T-helper 17 cell (primary cell): ENCODE results near the gene CYP39A1. TPM values are rescaled to one million over a fixed set of nuclear protein-coding genes. Genes with fewer than 3 reads are reported as not detected.

Experiments
- ATAC-seq: fragments of 150-1000 bp; cut with Tn5 transposase; 2 replicates; pipeline ENCODE4 v1.10.0; 2021; ENCODE audit warnings: mild to moderate bottlenecking, moderate library complexity
- DNase-seq, 3 donors: peaks; one replicate each; pipeline versions ENCODE4 v3.0.0 to v3.0.0-alpha.2; 2020 to 2021
- H3K9me3 ChIP-seq: one replicate; pipeline ENCODE4 v1.7.0; 2013; ENCODE audit warnings: low read length, mild to moderate bottlenecking; ENCODE audit not compliant: control insufficient read depth, poor library complexity, severe bottlenecking
- H3K27ac Mint-ChIP-seq: one replicate; pipeline ENCODE4 v1.8.0; 2022; ENCODE audit warnings: mild to moderate bottlenecking, moderate library complexity, mixed read lengths
- H3K27me3 Mint-ChIP-seq: one replicate; pipeline ENCODE4 v1.8.0; 2022; ENCODE audit warnings: mixed read lengths
- H3K36me3 Mint-ChIP-seq: one replicate; pipeline ENCODE4 v1.8.0; 2022; ENCODE audit warnings: low read depth, mixed read lengths
- H3K4me1 Mint-ChIP-seq: one replicate; pipeline ENCODE4 v1.8.0; 2022; ENCODE audit warnings: mild to moderate bottlenecking, mixed read lengths
- H3K4me3 Mint-ChIP-seq: one replicate; pipeline ENCODE4 v1.8.0; 2022; ENCODE audit warnings: mild to moderate bottlenecking, moderate library complexity, mixed read lengths
- total RNA-seq, 4 donors: library from RNA in 2 of 4; stranded (reverse) in 2 of 4; gene quantifications; one replicate each; pipeline ENCODE4 v1.2.3 and lab custom pipeline; 2022 to 2026

Gene CYP39A1
- total RNA-seq (not detected), total RNA-seq (lab: John Stamatoyannopoulos, UW) (0 reads per million in 2 donors)

DNA sequence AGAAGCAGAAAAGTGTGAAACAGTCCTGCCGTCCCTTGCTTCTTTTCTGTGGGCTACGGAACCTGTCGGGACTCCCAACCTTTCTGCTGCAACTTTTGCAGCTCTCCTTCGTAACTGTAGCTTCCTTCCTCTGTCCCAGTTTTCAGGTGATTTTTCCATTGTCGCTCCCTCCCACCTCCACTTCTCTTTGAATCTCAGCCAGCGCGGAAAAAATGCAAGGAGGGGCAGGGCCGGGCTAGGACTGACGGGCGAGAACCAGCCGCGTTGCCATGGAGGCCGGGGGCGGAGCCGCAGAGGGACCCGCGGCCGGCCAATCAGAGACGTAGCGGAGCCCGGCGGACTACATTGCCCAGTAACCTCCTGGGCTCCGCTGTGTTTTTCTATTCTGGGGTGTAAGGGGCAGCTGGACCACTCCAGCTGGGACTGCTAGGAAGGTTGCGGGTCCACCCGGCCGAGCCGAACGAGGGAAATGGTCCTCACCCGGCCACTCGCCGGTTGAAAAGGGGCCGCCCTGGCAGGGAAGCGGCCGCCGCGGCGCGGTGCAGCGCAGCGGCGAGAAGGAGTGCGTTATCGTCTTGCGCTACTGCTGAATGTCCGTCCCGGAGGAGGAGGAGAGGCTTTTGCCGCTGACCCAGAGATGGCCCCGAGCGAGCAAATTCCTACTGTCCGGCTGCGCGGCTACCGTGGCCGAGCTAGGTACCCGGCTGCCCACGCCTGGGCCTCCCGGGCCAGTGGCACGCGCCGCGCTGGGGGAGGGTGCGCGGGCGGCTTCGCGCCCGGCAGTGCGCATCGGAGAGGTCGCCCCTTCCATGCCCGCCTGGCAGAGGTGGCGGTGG, at the start of gene CYP39A1, which contains the start of gene SLC25A27:
Gene CYP39A1, minus strand, starts transcription at position 216 of the 836 bp plus-strand sequence. CDS start 236 bp downstream, outside the sequence.
Gene SLC25A27, plus strand, starts transcription at position 373 of the 836 bp plus-strand sequence. Its CDS starts 218 bp downstream, at position 591.
- peaks cover 50% of the 10 kb centered on the region for H3K27me3 Mint-ChIP-seq
- no peaks in the 10 kb centered on the region for H3K9me3 ChIP-seq

GRCh38 chr6:46699970-46700369, 47.4 kb upstream of the CYP39A1 start:
- no peak overlapping the region for H3K4me3 Mint-ChIP-seq

More for the DNA sequence above, at the start of gene CYP39A1, which contains the start of gene SLC25A27:
- ATAC-seq: peak; percentile 100
- Mint-ChIP-seq H3K36me3 (peaks cover 5% of the 10 kb centered on the region), H3K4me1 (peaks cover 13% of the 10 kb centered on the region), H3K4me3 (peak within 1 kb of the TSS; percentile 93), H3K27ac (no peak within 1 kb of the TSS)
- peak; percentile 38 to 64 (median 44) for DNase-seq

GRCh38 chr6:46690911-46691451, 38.4 kb upstream of the CYP39A1 start:
- Mint-ChIP-seq H3K27me3 (peaks cover 42% of the 10 kb centered on the region), H3K4me3 (no peak overlapping the region), H3K4me1 (peaks cover 3% of the 10 kb centered on the region), H3K27ac (no peak overlapping the region), H3K36me3 (no peaks in the 10 kb centered on the region)
- no peak for ATAC-seq
- H3K9me3 ChIP-seq: no peaks in the 10 kb centered on the region
- no peak for DNase-seq

More at GRCh38 chr6:46699970-46700369, 47.4 kb upstream of the CYP39A1 start:
- DNase-seq (no peak), ATAC-seq (no peak)
- H3K36me3 Mint-ChIP-seq: no peaks in the 10 kb centered on the region
- H3K4me1 Mint-ChIP-seq: no peaks in the 10 kb centered on the region
- H3K27ac Mint-ChIP-seq: no peak overlapping the region
- no peaks in the 10 kb centered on the region for H3K9me3 ChIP-seq
- H3K27me3 Mint-ChIP-seq: peaks cover 47% of the 10 kb centered on the region

DNA sequence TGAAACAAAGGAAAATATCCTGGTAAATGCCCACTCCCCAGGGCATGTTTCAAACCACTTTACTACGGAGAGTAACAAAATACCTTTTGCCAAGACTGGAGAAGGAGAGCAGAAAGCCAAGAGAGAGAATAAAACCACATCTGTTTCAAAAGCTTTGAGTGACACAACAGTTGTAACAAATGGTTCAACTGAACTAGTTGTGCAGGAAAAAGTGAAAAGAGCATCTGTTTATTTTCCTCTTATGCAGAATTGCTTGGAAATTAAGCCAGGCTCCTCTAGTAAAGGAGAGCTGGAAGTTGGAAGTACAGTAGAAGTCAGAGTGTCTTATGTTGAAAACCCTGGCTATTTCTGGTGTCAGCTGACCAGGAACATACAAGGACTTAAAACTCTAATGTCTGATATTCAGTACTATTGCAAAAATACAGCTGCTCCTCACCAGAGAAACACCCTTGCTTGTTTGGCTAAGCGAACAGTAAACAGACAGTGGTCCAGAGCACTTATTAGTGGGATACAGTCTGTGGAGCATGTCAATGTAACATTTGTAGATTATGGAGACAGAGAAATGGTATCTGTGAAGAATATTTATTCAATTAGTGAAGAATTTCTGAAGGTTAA, 37.6 kb upstream of the CYP39A1 start:
- ATAC-seq: no peak
- peaks cover 3% of the 10 kb centered on the region for H3K4me1 Mint-ChIP-seq
- DNase-seq: no peak

GRCh38 chr6:46689657-46690056, 37.0 kb upstream of the CYP39A1 start:
- Mint-ChIP-seq H3K4me1 (peaks cover 3% of the 10 kb centered on the region), H3K27ac (no peak overlapping the region), H3K4me3 (no peak overlapping the region), H3K27me3 (peaks cover 41% of the 10 kb centered on the region), H3K36me3 (no peaks in the 10 kb centered on the region)
- H3K9me3 ChIP-seq: no peaks in the 10 kb centered on the region
- ATAC-seq: no peak
- no peak for DNase-seq

More for the DNA sequence above, 37.6 kb upstream of the CYP39A1 start:
- no peaks in the 10 kb centered on the region for H3K9me3 ChIP-seq
- H3K27me3 Mint-ChIP-seq: peaks cover 35% of the 10 kb centered on the region
- no peak overlapping the region for H3K4me3 Mint-ChIP-seq
- no peaks in the 10 kb centered on the region for H3K36me3 Mint-ChIP-seq
- H3K27ac Mint-ChIP-seq: no peak overlapping the region

GRCh38 chr6:46688966-46689335, 36.3 kb upstream of the CYP39A1 start:
- H3K9me3 ChIP-seq: no peaks in the 10 kb centered on the region
- H3K27me3 Mint-ChIP-seq: peaks cover 42% of the 10 kb centered on the region
- no peak overlapping the region for H3K27ac Mint-ChIP-seq
- H3K4me1 Mint-ChIP-seq: peaks cover 3% of the 10 kb centered on the region
- DNase-seq (no peak), ATAC-seq (no peak)
- H3K36me3 Mint-ChIP-seq: no peaks in the 10 kb centered on the region
- H3K4me3 Mint-ChIP-seq: no peak overlapping the region

GRCh38 chr6:46688117-46688965, 35.7 kb upstream of the CYP39A1 start:
- Mint-ChIP-seq H3K27ac (no peak overlapping the region), H3K27me3 (peaks cover 36% of the 10 kb centered on the region), H3K4me1 (peaks cover 3% of the 10 kb centered on the region), H3K4me3 (no peak overlapping the region), H3K36me3 (no peaks in the 10 kb centered on the region)
- DNase-seq (no peak), ATAC-seq (no peak)
- no peaks in the 10 kb centered on the region for H3K9me3 ChIP-seq

GRCh38 chr6:46687619-46688097, 35.0 kb upstream of the CYP39A1 start, which contains the start of gene TDRD6:
TDRD6 (plus strand) TSS chr6:46687885; CDS start chr6:46688129, 244 bp downstream.
- no peak for DNase-seq
- Mint-ChIP-seq H3K36me3 (no peaks in the 10 kb centered on the region), H3K4me1 (peaks cover 3% of the 10 kb centered on the region), H3K27me3 (peaks cover 29% of the 10 kb centered on the region), H3K27ac (no peak within 1 kb of the TSS), H3K4me3 (no peak within 1 kb of the TSS)
- H3K9me3 ChIP-seq: no peaks in the 10 kb centered on the region
- ATAC-seq: no peak

DNA sequence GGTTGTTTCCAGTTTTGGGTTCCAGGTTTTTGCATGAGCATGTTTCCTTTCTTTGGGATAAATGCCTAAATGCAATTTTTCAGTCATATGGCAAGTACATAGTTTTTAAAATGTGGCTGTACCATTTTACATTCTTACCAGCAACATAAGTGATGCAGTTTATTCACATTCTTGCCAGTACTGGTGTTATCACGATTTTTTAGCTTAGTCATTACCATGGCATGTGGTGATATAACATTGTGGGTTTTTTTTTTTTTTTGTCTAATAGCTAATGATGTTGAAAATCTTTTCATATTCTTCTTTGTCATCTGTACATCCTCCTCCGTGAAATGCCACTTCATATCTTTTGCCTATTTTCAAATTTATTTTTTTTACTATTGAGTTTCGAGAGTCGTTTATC, 32.2 kb upstream of the CYP39A1 start:
- Mint-ChIP-seq H3K4me1 (peaks cover 3% of the 10 kb centered on the region), H3K4me3 (no peak overlapping the region), H3K27me3 (peaks cover 29% of the 10 kb centered on the region), H3K36me3 (no peaks in the 10 kb centered on the region), H3K27ac (no peak overlapping the region)
- no peaks in the 10 kb centered on the region for H3K9me3 ChIP-seq
- no peak for ATAC-seq
- DNase-seq: no peak

DNA sequence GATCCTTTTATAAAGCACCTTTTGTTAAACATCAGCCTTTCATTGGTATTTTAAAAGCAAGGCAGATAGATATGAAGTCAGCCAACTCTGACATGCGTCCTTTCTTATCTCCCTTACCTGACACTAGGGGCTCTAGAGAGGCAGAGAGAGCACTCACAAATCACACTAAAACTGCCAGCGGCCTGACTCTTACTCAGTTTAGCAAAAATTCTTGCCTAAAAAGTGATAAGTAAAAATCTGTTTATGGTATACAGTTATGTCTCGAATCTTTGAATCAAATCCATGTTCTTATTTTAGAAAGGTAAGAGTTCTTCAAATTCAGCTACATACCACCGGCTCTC, 24.7 kb upstream of the CYP39A1 start:
- no peak for ATAC-seq
- no peak overlapping the region for H3K27ac Mint-ChIP-seq

DNA sequence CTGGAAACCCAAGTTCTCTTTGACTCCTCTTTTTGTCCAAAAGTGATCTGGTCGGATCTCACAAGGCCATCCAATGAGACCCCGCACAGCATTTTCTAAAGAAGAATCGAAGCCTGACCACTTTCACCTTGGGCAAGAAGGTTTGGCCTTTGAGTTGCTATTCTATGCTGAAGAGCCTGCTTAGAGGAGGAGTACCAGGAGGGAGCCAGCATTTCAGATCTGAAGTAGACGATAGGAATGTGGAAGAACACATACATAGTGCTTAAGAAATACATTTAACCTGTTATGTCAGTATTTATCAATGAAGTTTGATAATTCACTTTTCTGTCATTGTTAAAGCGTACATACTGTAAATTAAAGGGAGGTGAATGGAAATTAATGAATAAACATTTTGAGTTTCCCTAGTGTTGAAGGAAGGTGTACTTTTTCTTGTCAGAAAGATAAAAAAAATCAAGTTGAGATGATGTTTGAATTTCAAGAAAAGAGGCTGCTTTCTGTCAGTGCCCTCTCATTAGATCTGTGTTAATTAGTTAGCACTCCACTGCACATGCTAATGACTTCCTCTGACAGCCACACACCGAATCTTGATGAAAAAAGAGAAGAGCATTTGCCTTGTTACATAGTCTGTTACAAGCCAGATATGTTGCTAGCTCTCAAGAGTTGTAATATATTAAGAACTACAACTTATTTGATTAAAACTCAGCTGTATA, 24.1 kb upstream of the CYP39A1 start:
- Mint-ChIP-seq H3K36me3 (no peaks in the 10 kb centered on the region), H3K27ac (no peak overlapping the region), H3K27me3 (peaks cover 13% of the 10 kb centered on the region), H3K4me3 (no peak overlapping the region), H3K4me1 (no peaks in the 10 kb centered on the region)
- H3K9me3 ChIP-seq: no peaks in the 10 kb centered on the region
- ATAC-seq (no peak), DNase-seq (no peak)

More for the DNA sequence above, 24.7 kb upstream of the CYP39A1 start:
- Mint-ChIP-seq H3K4me3 (no peak overlapping the region), H3K27me3 (peaks cover 13% of the 10 kb centered on the region), H3K4me1 (no peaks in the 10 kb centered on the region), H3K36me3 (no peaks in the 10 kb centered on the region)
- H3K9me3 ChIP-seq: no peaks in the 10 kb centered on the region
- DNase-seq: no peak

DNA sequence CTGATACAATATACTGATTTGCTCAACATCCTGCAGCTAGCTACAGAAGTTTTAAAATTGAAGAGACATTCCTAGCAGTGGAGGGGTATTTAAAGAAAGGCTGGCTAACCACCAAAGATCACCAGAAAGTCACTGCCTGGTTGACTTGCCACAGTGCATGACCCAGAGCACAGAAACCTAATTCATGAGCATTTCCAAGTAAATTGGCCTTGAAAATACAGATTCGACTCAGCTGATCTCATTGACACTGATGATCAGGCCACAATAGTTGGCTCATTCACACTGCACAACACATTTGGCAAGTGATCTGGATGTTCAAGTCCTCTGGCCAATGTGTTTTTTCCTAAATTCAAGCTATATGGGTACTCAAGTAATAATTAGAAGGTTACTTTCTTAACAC, 21.8 kb upstream of the CYP39A1 start:
- DNase-seq: no peak
- Mint-ChIP-seq H3K27me3 (no peaks in the 10 kb centered on the region), H3K36me3 (no peaks in the 10 kb centered on the region), H3K27ac (no peak overlapping the region), H3K4me1 (no peaks in the 10 kb centered on the region), H3K4me3 (no peak overlapping the region)
- no peak for ATAC-seq
- H3K9me3 ChIP-seq: no peaks in the 10 kb centered on the region
